BJ (cell line): Measurements from ENCODE around the gene PRRC1. TPM values are rescaled to one million over a fixed set of nuclear protein-coding genes. Genes with fewer than 3 reads are reported as not detected.

Source experiments
- CTCF ChIA-PET: fragments of 350-600 bp; formaldehyde crosslinking; extraction: SDS; loops from one replicate; lab custom pipeline; 2021; ENCODE audit warnings: antibody characterized with exemption, inconsistent platforms; lab: Yijun Ruan, JAX
- POLR2A ChIA-PET: fragments of 300-600 bp; sonication (Branson Sonifier 250); formaldehyde crosslinking; extraction: SDS; loops from one replicate; lab custom pipeline; 2021; ENCODE audit warnings: antibody characterized with exemption; lab: Charles Lee
- DNase-seq: peaks from one replicate; pipeline ENCODE4 v3.0.0-alpha.2; 2011; ENCODE audit warnings: low read depth
- H3K27me3 ChIP-seq: 2 replicates; pipeline ENCODE4 v1.6.0; 2011; ENCODE audit warnings: low read length; ENCODE audit not compliant: control insufficient read depth, insufficient read depth
- H3K36me3 ChIP-seq: 2 replicates; pipeline ENCODE4 v1.5.1; 2011; ENCODE audit warnings: low read length; ENCODE audit not compliant: control insufficient read depth, insufficient read depth
- H3K4me3 ChIP-seq: 2 replicates; pipeline ENCODE4 v1.5.1; 2011; ENCODE audit warnings: low read depth, mild to moderate bottlenecking, control low read depth, low read length
- polyA plus RNA-seq: library from polyadenylated mRNA; depleted of rRNA; stranded (reverse); fragments of >200 nt; gene quantifications from 2 replicates; pipeline ENCODE4 v1.2.3, GENCODE V29; 2011
- TF ChIP-seq, protein P1 (sequence below): IDR thresholded peaks from 2 replicates; pipeline ENCODE4 v1.5.1; 2011; ENCODE audit warnings: low read depth, mild to moderate bottlenecking, control low read depth, inconsistent platforms, low read length, moderate library complexity; ENCODE audit not compliant: insufficient read depth

The PRRC1 gene
- polyA plus RNA-seq, 1 experiment = 71.3 TPM

DNA sequence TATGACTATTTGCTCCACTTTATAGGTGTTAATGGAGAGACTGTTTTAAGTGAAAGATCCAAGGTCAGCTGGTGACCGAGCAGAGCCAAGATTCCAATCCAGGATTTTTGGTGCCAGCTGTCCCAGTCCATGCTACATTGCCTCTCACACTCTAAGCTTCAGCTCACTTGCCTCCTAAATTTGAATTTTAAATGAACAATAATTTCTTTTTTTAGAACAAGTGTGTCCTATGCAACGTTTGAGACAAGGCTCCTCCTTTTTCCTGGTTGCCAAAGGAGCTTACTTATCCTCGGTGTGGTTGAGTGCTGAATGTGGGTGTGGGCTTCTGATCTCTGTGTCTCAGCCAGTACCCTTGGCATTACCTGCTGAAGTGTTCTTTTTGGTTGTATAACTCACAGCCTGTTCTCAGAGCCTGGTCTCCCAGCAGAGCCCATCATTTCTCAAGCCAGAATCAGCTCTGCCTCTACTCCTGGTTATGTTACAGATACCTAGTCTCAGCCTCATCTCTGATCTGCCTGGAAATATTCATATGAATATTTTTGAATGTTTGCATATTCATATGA is 4.0 kb upstream of the PRRC1 start:
- H3K27me3 ChIP-seq = no peaks in the 10 kb centered on the region; the same call in 1 of the 2 replicates
- no peak overlapping the region for H3K4me3 ChIP-seq
- DNase-seq = no peak
- POLR2A ChIA-PET = no interaction called here
- CTCF ChIA-PET = interaction anchor here (0.7 to 0.9 kb wide), 2 partner anchors 21 to 1142 kb away, joined by 3 read pairs; no protein-coding TSS in a partner anchor
- no peaks in the 10 kb centered on the region for H3K36me3 ChIP-seq
- TF ChIP-seq, protein P1, sequence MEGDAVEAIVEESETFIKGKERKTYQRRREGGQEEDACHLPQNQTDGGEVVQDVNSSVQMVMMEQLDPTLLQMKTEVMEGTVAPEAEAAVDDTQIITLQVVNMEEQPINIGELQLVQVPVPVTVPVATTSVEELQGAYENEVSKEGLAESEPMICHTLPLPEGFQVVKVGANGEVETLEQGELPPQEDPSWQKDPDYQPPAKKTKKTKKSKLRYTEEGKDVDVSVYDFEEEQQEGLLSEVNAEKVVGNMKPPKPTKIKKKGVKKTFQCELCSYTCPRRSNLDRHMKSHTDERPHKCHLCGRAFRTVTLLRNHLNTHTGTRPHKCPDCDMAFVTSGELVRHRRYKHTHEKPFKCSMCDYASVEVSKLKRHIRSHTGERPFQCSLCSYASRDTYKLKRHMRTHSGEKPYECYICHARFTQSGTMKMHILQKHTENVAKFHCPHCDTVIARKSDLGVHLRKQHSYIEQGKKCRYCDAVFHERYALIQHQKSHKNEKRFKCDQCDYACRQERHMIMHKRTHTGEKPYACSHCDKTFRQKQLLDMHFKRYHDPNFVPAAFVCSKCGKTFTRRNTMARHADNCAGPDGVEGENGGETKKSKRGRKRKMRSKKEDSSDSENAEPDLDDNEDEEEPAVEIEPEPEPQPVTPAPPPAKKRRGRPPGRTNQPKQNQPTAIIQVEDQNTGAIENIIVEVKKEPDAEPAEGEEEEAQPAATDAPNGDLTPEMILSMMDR = no peak

DNA sequence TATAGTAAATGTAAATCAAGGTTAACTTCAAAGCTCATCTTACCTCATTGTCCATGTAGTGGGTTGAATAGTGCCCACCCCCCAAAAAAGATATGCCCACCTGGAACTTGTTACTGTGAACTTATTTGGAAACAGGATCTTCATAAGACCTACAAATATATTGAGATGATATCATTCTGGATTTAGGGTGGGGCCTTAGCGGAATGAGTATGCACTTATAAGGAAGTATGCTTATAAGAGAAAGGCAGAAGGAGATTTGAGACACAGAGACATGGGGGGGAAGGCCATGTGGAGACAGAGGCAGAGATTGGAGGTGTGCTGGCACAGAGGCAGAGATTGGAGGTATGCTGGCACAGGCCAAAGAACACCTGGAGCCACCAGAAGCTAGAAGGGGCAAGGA is 2.6 kb upstream of the PRRC1 start:
- TF ChIP-seq, protein P1 = no peak
- POLR2A ChIA-PET = no interaction called here
- CTCF ChIA-PET = interaction anchor here (1.0 kb wide), 2 partner anchors 11 to 24 kb away, joined by 3 read pairs; no protein-coding TSS in a partner anchor

DNA sequence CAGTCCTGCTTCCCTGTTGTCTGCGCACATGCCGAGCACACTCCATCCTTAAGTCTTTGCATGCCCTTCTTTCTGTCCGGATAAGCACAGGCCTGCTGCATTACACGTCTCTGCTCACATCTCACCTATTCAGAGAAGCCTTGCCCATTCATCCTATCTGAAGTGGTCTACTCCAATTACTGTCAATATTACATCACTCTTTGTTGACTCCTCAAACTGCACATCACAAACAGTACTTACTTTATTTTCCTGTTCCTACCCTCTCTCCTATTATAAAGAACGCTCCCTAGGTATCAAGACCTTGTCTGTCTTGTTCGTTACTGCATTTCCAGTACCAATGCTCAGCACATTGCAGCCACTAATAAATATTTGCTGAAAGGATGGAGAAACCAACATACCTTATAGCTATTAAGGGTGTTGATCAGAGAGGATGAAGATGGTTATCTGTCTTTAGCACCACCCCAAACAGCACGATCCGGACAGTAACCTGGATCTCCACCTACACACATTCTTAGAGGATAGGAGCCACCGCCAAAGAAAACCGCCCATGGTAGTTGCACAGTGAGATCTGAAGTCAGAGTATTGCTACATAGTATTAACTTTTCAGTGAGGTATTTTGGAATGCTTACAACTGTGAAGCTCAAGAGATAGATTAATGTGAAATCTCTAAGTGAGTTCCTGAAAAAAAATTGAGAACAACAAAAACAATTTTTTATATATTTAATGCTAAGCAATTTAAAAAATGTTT is 1.6 kb upstream of the PRRC1 start:
- no peak for DNase-seq
- ChIA-PET POLR2A (no interaction called here), CTCF (interaction anchor here (1.0 kb wide), 1 partner anchor 12 kb away, joined by 3 read pairs; no protein-coding TSS in a partner anchor)
- TF ChIP-seq, protein P1 = no peak
- H3K27me3 ChIP-seq = no peaks in the 10 kb centered on the region; the same call in 1 of the 2 replicates
- H3K36me3 ChIP-seq = no peaks in the 10 kb centered on the region; the same call in 1 of the 2 replicates
- H3K4me3 ChIP-seq = no peak overlapping the region

More for the DNA sequence above, 2.6 kb upstream of the PRRC1 start:
- Histone ChIP-seq H3K36me3 (no peaks in the 10 kb centered on the region), H3K27me3 (no peaks in the 10 kb centered on the region; the same call in 1 of the 2 replicates), H3K4me3 (no peak overlapping the region)
- DNase-seq = no peak

DNA sequence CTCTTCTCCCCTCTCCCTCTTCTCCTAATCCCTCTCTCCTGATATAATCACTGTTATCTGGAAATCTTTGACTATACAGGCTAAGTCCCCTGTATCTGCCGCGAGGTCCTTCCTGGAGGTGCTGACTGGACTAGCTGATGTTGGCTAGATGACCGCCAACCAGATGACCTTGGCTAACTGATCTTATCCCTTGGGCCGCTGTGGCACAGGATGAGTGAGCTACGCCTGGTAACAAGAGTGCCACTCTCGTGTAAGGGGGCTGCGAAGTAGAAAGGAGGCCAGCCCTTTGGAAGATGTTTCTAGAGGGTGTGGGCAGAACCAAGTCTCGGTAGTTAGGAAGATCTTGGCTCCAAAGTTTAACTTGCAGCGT is 345 bp upstream of the PRRC1 start:
- Histone ChIP-seq H3K4me3 (peak overlapping the region; percentile 97), H3K36me3 (no peaks in the 10 kb centered on the region; the same call in 1 of the 2 replicates), H3K27me3 (no peaks in the 10 kb centered on the region; the same call in 1 of the 2 replicates)
- POLR2A ChIA-PET = no interaction called here
- TF ChIP-seq, protein P1 = no peak
- DNase-seq = no peak
- CTCF ChIA-PET = interaction anchor here (0.7 to 1.2 kb wide), 2 partner anchors 11 to 13 kb away, joined by 3 read pairs; no protein-coding TSS in a partner anchor

DNA sequence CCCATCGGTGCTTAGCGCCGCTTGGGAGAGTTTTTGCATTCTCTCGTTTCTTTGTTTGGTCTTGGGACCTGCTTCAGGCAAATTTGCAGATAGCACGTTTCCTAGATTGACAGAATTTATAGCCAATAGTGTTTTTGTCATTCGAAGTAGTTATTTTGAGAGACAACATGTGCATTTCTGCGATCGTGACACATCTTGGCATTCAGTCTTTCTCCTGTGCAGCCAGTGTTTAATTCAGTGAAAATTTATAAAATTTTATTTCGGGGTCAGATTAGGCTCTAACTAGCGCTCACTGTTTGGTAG is 830 bp downstream of the PRRC1 start:
- peak; percentile 14 for DNase-seq
- TF ChIP-seq, protein P1 = no peak
- ChIA-PET CTCF (no interaction called here), POLR2A (interaction anchor here (0.5 kb wide), 1 partner anchor 423 kb away, joined by 4 read pairs; no protein-coding TSS in a partner anchor)
- H3K36me3 ChIP-seq = no peaks in the 10 kb centered on the region; the same call in 1 of the 2 replicates
- H3K4me3 ChIP-seq = peak overlapping the region; percentile 97
- H3K27me3 ChIP-seq = no peaks in the 10 kb centered on the region; the same call in 1 of the 2 replicates
